ENCODE measurements around the gene ANP32E.

GRCh38 chr1:150273311-150273710 is 37.4 kb upstream of the ANP32E start:
- TF ChIP-seq SIN3A (IDR thresholded peaks at IDR 0.05; ENCODE audit: low read depth) (no peak), CTCF (IDR thresholded peaks at IDR 0.05 in 2 of 3, conservative IDR thresholded peaks at IDR 0.05 in 1 of 3; ENCODE audit: borderline replicate concordance in 1 of 3, insufficient read depth in 1 of 3, low read depth in 2 of 3, low read length in 2 of 3) (no peak), CEBPB (IDR thresholded peaks at IDR 0.05; ENCODE audit: low read depth) (no peak), YY1 (IDR thresholded peaks at IDR 0.05; ENCODE audit: extremely low read depth, insufficient replicate concordance, low read depth, low read length) (no peak), POLR2A (IDR thresholded peaks at IDR 0.05; ENCODE audit: borderline replicate concordance, extremely low read depth, insufficient read depth, insufficient read length) (no peak), POLR2AphosphoS5 (IDR thresholded peaks at IDR 0.05; ENCODE audit: low read depth, low read length) (no peak), SP1 (IDR thresholded peaks at IDR 0.05; ENCODE audit: low read depth) (no peak)
